Fibroblast of lung (primary cell): ENCODE measurements around the gene KDM2A. TPM values are rescaled to one million over a fixed set of nuclear protein-coding genes. Genes with fewer than 3 reads are reported as not detected.

Experiments
- DNase-seq, 2 donors: peaks; one replicate each; pipeline versions ENCODE4 v3.0.0 to v3.0.0-alpha.2; 2010; ENCODE audit warnings: low read depth in 2 of 2
- H2AFZ ChIP-seq: 2 replicates; pipeline ENCODE4 v1.5.1; 2012; ENCODE audit warnings: low read length, control low read depth, inconsistent platforms
- H3K27ac ChIP-seq: 2 replicates; pipeline ENCODE4 v1.5.1; 2011; ENCODE audit warnings: low read length, control low read depth; ENCODE audit not compliant: insufficient read depth
- H3K27me3 ChIP-seq: 2 replicates; pipeline ENCODE4 v1.5.1; 2011; ENCODE audit warnings: mild to moderate bottlenecking, low read length; ENCODE audit not compliant: control insufficient read depth, insufficient read depth
- H3K36me3 ChIP-seq: 2 replicates; pipeline ENCODE4 v1.5.1; 2011; ENCODE audit warnings: low read length; ENCODE audit not compliant: control insufficient read depth, insufficient read depth
- H3K4me1 ChIP-seq: 2 replicates; pipeline ENCODE4 v1.5.1; 2011; ENCODE audit warnings: low read length; ENCODE audit not compliant: control insufficient read depth, insufficient read depth; ENCODE audit errors: extremely low read depth
- H3K4me2 ChIP-seq: 2 replicates; pipeline ENCODE4 v1.5.1; 2011; ENCODE audit warnings: low read length, control low read depth; ENCODE audit not compliant: insufficient read depth; ENCODE audit errors: extremely low read depth
- H3K4me3 ChIP-seq, 4 experiments: fragments of 200-600 bp in 1 of 4; sonication (generic) in 1 of 4; replicated peaks in 1 of 4; 2 replicates each; pipeline ENCODE4 v1.5.1; 2011 to 2016; ENCODE audit warnings: low read length in 4 of 4, low read depth in 3 of 4, mild to moderate bottlenecking in 3 of 4, control low read depth in 2 of 4, inconsistent platforms in 1 of 4, mixed read lengths in 1 of 4; ENCODE audit not compliant: insufficient read depth in 1 of 4; ENCODE audit errors: control extremely low read depth in 1 of 4
- H3K79me2 ChIP-seq: 2 replicates; pipeline ENCODE4 v1.5.1; 2012; ENCODE audit warnings: mild to moderate bottlenecking, low read length, inconsistent platforms; ENCODE audit not compliant: control insufficient read depth, insufficient read depth
- H3K9ac ChIP-seq: 2 replicates; pipeline ENCODE4 v1.5.1; 2011; ENCODE audit warnings: mild to moderate bottlenecking, low read length, control low read depth; ENCODE audit not compliant: insufficient read depth
- H3K9me3 ChIP-seq: 2 replicates; pipeline ENCODE4 v1.5.1; 2012; ENCODE audit warnings: low read depth, low read length; ENCODE audit not compliant: control insufficient read depth, insufficient read depth
- H4K20me1 ChIP-seq: 2 replicates; pipeline ENCODE4 v1.5.1; 2011; ENCODE audit warnings: low read length; ENCODE audit not compliant: control insufficient read depth, insufficient read depth; ENCODE audit errors: extremely low read depth
- CTCF ChIP-seq, 2 donors: IDR thresholded peaks in 1 of 2; conservative IDR thresholded peaks in 1 of 2; 1 replicate in 1 of 2; 2 replicates in 1 of 2; pipeline ENCODE4 v1.5.1; 2011 to 2012; ENCODE audit warnings: low read length in 2 of 2, control low read depth in 1 of 2, inconsistent platforms in 1 of 2, low read depth in 1 of 2, mild to moderate bottlenecking in 1 of 2
- EZH2 ChIP-seq: IDR thresholded peaks from 2 replicates; pipeline ENCODE4 v1.5.1; 2012; ENCODE audit warnings: low read length, control low read depth, mild to moderate bottlenecking; ENCODE audit errors: missing control alignments
- polyA plus RNA-seq, 2 donors: library from polyadenylated mRNA; depleted of rRNA in 1 of 2; stranded (reverse) in 1 of 2; unstranded in 1 of 2; fragments of >200 nt; gene quantifications; 2 replicates each; pipeline ENCODE4 v1.2.1, GENCODE V29; 2011 to 2012; ENCODE audit warnings: missing spikeins in 1 of 2
- total RNA-seq: library from RNA; depleted of rRNA; stranded (reverse); fragments of >200 nt; gene quantifications from 2 replicates; pipeline ENCODE4 v1.2.1, GENCODE V29; 2014

Gene KDM2A
- total and polyA plus RNA-seq, 2 donors (not counting 1 experiment from before 2014, with no cell fraction given): 36.4 to 42.6 TPM

GRCh38 chr11:67163006-67163405, 43.9 kb downstream of the KDM2A start:
- H3K9ac ChIP-seq: no peak overlapping the region
- DNase-seq: peak in 1 of 2 donors; percentile 51
- H3K4me2 ChIP-seq: no peak overlapping the region
- no peak overlapping the region for H3K4me3 ChIP-seq
- H3K27ac ChIP-seq: no peak overlapping the region
- peaks cover 72% of the 10 kb centered on the region for H3K79me2 ChIP-seq
- H3K4me1 ChIP-seq: no peaks in the 10 kb centered on the region
- no peaks in the 10 kb centered on the region for H3K9me3 ChIP-seq
- H3K36me3 ChIP-seq: no peaks in the 10 kb centered on the region
- no peak overlapping the region for H2AFZ ChIP-seq
- TF ChIP-seq CTCF (conservative IDR thresholded peaks at IDR 0.05 in 1 of 2, IDR thresholded peaks at IDR 0.05 in 1 of 2; ENCODE audit: low read depth in 1 of 2, low read length in 2 of 2) (no peak), EZH2 (no peak)
- no peaks in the 10 kb centered on the region for H4K20me1 ChIP-seq
- no peaks in the 10 kb centered on the region for H3K27me3 ChIP-seq

- Histone ChIP-seq H3K79me2 (peaks cover 63% of the 10 kb centered on the region), H3K4me2 (no peak overlapping the region), H3K27me3 (no peaks in the 10 kb centered on the region), H3K4me3 (no peak overlapping the region), H3K36me3 (no peaks in the 10 kb centered on the region), H3K27ac (no peak overlapping the region), H2AFZ (no peak overlapping the region), H3K9me3 (no peaks in the 10 kb centered on the region), H4K20me1 (no peaks in the 10 kb centered on the region), H3K9ac (no peak overlapping the region), H3K4me1 (no peaks in the 10 kb centered on the region)
- no peak for TF ChIP-seq CTCF (conservative IDR thresholded peaks at IDR 0.05 in 1 of 2, IDR thresholded peaks at IDR 0.05 in 1 of 2; ENCODE audit: low read depth in 1 of 2, low read length in 2 of 2)
- no peak for TF ChIP-seq EZH2
- DNase-seq: no peak
These were observed 46.6 kb downstream of the KDM2A start for GRCh38 chr11:67165623-67166022.

- Histone ChIP-seq H3K27ac (no peak overlapping the region), H2AFZ (no peak overlapping the region), H4K20me1 (no peaks in the 10 kb centered on the region), H3K9ac (no peak overlapping the region), H3K27me3 (no peaks in the 10 kb centered on the region), H3K36me3 (no peaks in the 10 kb centered on the region), H3K4me2 (no peak overlapping the region), H3K4me3 (no peak overlapping the region), H3K9me3 (no peaks in the 10 kb centered on the region), H3K4me1 (no peaks in the 10 kb centered on the region), H3K79me2 (peaks cover 68% of the 10 kb centered on the region)
- DNase-seq: peak in 1 of 2 donors; percentile 41
- TF ChIP-seq EZH2: no peak
- TF ChIP-seq CTCF (conservative IDR thresholded peaks at IDR 0.05 in 1 of 2, IDR thresholded peaks at IDR 0.05 in 1 of 2; ENCODE audit: low read depth in 1 of 2, low read length in 2 of 2): no peak
These were observed 48.0 kb downstream of the KDM2A start for GRCh38 chr11:67167091-67167490.
